Measurements from ENCODE around the gene DRD1.
"Not testable (repeated sequence)": the region's sequence is repeated elsewhere in the genome, so short reads cannot be mapped to it uniquely, and the experiment has no call there.

Gene DRD1

DNA sequence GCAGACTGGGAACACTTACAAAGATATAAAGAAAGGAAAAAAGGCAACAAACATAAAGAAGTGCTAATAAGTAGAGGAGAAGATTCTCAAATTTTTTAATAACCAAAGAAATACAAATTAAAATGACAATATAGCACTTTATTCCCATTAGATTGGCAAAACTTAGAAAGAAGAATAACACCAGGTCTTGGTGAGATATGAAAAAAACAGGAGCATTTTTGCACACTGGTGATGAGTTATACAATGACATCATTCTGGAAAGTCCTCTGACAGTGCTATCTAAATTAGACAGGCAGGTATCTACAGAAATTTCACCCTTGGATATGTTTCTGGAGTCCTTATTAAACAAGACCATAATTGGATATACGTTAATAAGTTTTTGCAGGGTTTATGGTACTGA is 24.9 kb upstream of the DRD1 start:
- in situ Hi-C loops (cut with HindIII; ENCODE audit: low sequenced_read_pairs) = no loop called here

DNA sequence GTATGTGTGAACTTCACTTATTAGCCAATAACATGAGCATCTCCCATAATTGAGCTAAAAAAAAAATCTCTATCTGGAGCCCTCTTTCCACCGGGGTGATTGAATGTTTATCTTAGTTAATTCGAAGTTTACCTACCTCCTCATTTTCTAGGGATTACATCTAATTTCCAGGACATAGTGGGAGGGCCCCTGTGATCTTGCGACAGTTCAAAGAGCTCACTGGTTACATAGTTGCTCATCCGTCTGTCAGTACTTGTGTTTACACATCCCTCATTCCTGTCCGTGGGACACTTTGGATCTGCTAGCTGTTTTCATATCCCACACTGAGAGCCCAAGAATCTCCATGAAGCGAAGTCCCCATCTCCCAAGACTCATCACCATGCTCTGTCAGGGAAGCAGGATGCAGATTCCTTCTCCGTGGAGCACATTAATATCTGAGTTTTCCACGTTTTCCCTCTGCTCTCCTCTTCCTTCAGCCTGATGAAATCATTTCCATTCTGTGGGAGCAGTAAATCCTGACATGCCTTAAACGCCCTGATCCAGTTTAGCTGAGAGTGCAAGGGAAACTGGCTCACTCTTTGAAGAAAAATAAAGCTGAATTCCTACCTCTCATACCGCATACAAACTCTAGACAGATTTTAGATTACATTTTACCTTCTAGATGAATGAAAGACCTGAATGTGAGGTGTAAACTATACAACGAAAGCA is 24.2 kb upstream of the DRD1 start:
- in situ Hi-C loops (cut with HindIII; ENCODE audit: low sequenced_read_pairs) = no loop called here

DNA sequence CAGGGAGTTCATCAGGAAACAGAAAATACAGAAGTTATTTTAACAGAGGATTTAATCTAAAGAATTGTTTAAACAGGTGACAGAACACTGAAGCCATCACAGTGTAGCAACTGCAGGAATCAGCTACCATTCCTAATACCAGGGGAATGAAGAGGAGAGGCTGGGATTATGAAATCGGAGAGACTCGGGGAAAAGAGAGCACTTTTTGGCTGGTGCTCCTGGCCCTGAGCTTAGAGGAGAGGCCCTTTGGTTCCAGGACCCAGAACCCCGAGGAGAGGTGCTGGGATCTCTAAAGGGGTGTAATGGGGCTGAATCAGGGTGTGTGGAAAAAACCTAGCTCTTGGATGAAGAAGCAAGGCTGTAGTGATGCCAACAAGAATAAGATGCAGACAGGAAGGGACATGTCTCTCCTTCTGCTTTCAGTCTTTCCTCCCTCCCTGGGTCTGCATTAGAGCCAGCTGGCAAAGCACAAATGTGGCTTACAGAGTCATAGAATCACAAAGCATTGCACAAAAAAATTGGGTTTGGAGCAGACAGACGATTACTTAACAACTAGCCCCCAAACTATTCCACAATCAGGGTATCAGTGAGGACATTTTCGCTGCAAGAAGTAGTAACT is 22.8 kb upstream of the DRD1 start:
- in situ Hi-C loops (cut with HindIII; ENCODE audit: low sequenced_read_pairs) = no loop called here

- in situ Hi-C loops (cut with HindIII; ENCODE audit: low sequenced_read_pairs) = no loop called here
Observed at GRCh38 chr5:175465282-175465681, 21.3 kb upstream of the DRD1 start.

DNA sequence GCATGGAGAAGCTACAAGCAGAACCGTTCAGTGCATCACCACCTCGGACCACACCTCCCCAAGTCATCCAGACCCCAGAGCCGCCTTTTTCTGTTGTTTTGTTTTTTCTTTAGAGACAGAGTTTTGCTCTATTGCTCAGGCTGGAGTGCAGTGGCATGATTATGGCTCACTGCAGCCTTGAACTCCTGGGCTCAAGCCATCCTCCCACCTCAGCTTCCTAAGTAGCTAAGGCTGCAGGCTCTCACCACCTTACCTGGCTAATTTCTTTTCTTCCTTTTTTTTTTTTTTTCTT is 20.9 kb upstream of the DRD1 start:
- in situ Hi-C loops (cut with HindIII; ENCODE audit: low sequenced_read_pairs) = no loop called here

- in situ Hi-C loops (cut with HindIII; ENCODE audit: low sequenced_read_pairs) = no loop called here
Observed at GRCh38 chr5:175464074-175464941, 20.3 kb upstream of the DRD1 start.

DNA sequence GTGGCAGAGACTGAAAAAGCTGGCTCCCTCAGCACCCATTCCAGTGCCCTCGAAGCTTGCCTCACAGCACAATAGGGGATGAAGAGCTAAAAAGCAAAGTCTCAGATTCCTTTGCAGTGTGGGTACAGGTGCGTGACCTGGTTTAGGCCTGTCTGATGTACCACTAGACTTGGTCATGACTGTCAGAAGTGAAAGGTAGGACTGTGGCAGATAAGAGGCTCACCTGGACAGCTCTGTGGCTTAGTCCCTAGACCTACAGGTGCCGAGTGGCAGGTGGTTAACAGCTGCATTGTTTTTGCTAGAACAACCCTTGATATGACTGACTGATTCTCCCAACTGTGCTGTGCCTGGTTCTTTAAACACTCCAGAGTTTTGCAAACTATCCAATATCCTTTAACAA is 19.7 kb upstream of the DRD1 start:
- in situ Hi-C loops (cut with HindIII; ENCODE audit: low sequenced_read_pairs) = no loop called here

DNA sequence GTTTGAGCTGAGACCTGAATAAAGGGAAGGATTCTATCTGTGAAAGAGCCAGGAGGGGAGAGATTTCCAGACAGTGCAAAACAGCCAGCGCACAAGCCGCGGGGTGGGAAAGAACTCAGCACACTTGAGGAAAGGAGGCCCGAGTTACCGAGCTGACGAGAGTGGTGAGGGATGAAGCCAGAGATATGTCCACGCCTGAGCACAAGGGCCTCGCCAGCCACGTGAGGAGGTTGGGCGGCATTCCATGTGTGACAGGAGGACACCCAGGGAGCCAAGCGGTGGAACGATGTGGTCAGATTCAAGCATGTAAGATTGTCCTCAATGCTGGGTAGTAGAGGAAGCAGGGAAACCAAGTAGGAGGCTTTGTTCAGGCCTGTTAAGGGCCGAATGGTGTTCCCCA is 17.4 kb upstream of the DRD1 start:
- in situ Hi-C loops (cut with HindIII; ENCODE audit: low sequenced_read_pairs) = no loop called here

DNA sequence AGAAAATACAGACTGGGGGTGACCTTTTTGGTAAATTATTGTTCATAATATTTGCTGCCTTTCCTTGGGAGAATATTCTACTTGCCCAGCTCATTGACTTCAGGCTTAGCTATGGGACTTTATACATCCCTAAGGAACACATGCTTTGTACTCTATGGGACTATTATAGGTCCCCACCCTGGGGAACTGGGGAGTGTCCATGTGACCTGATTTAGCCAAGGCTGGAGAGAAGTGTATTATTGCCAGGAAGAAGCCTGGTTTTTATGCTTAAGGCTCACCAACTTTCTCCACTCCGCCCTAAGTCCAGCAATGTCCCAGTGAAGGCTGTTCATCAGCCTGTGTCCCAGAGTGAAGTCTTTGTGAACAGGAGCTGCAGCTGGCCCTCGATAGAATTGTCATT is 16.6 kb upstream of the DRD1 start:
- in situ Hi-C loops (cut with HindIII; ENCODE audit: low sequenced_read_pairs) = no loop called here

DNA sequence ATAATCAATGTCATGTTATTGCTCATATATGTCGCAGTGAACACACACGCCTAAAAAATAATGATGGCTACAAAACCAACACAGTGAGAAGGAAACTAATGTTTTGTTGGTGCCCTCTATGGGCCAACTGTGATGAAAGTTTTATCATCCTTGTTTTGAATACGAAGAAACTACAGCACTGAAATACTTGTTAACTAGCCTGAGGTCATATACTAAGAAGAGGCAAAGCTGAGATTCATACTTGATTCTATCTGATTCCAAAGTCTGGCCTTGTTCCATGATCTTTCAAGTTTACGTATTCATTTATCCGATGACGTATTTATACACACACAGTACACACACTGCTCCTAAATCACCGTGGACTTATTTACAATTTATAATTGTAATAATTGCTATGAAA is 16.1 kb upstream of the DRD1 start:
- in situ Hi-C loops (cut with HindIII; ENCODE audit: low sequenced_read_pairs) = no loop called here

- in situ Hi-C loops (cut with HindIII; ENCODE audit: low sequenced_read_pairs) = no loop called here
Observed at GRCh38 chr5:175457466-175457865, 13.5 kb upstream of the DRD1 start.

DNA sequence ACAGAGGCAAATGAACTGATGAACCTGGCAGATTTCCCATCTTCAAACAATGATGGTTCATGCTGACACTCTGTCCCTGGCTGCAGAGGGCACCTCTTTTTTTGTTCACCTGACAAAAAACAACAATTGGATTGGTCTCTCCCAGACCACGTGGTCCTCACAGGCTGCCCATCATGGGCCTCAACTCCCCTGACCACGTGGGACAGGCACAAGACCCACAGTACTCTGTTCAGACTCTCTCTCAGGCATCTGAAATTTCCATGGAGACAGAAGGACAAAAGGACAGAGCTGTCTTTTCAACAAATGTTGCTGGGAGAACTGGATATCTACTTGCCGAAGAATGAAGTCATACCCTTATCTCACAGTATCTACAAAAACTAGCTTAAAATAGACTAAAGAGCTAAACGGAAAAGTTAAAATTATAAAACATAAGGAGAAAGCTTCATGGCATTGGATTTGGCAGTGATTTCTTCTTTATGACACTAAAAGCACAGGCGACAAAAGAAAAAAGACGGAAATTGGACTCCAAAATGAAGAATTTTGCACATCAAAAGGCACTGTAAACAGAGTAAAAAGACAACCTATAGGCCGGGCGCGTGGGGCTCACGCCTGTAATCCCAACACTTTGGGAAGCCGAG is 12.2 kb upstream of the DRD1 start:
- in situ Hi-C loops (cut with HindIII; ENCODE audit: low sequenced_read_pairs) = no loop called here

- in situ Hi-C loops (cut with HindIII; ENCODE audit: low sequenced_read_pairs) = not testable (repeated sequence)
Observed at GRCh38 chr5:175454338-175454737, 10.4 kb upstream of the DRD1 start.

- in situ Hi-C loops (cut with HindIII; ENCODE audit: low sequenced_read_pairs) = no loop called here
Observed at GRCh38 chr5:175452166-175452565, 8.2 kb upstream of the DRD1 start.

DNA sequence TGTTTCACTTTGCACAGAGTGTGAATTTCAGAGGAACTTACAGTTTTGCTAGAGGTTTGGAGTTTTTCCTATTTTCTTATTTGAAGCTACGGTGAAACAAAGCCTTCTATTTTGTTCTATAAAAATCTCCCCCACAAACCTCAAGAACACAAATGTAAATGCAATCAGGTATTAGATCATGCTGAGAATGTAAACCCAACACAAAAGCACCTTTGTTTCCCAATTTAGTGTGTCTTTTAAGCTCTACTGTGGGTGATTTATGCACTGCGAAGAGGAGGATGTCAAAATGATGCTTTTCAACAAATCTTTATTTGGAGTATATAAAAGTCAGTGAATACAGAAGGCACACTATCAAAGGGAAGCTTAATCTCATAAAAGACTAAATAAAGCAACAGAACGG is 4.3 kb upstream of the DRD1 start:
- in situ Hi-C loops (cut with HindIII; ENCODE audit: low sequenced_read_pairs) = no loop called here

- in situ Hi-C loops (cut with HindIII; ENCODE audit: low sequenced_read_pairs) = no loop called here
Observed at GRCh38 chr5:175447571-175447970, 3.6 kb upstream of the DRD1 start.

DNA sequence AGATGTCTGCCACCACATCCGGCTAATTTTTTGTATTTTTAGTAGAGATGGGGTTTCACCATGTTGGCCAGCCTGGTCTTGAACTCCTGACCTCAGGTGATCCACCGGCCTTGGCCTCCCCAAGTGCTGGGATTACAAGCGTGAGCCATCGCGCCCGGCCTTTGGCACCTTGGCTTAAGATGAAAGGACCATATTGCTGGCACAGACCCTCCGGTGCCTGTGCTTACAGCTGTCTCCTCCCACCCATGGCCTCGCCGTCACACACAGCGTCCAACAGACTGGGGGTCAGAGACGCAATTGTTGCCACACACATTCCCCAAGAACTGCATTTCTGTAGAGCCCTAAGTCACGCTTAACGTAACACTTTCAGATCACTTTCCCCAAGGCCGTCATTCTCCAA is 2.4 kb upstream of the DRD1 start:
- in situ Hi-C loops (cut with HindIII; ENCODE audit: low sequenced_read_pairs) = not testable (repeated sequence)

- in situ Hi-C loops (cut with HindIII; ENCODE audit: low sequenced_read_pairs) = no loop called here
Observed at GRCh38 chr5:175444905-175445456, 999 bp upstream of the DRD1 start.

DNA sequence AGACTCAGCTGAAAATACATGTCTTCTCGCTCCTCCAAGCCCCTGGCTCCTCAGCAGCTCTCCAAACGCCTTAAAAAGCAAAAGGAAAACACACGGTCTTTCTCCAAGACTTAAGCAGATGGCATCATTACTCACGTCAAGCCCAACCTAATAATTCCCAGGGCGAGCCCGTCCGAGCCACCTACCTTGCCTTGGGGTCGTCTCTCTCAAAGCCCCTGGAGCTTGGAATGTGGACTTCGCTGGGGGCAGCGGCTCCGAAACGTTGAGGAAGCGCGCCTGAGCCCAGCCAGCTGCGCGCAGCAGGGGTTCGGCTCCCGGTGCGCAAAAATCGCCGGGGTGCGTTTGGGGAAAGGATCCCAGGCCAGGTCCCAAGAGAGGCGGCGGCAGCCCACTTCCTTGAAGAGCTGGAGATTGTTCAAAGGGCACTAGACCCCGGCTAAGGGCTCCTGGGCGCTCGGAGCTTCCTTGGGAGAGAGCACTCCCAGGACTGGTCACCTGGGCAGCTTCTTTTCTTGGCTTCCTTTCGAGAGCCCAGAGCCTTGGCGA is 395 bp downstream of the DRD1 start:
- in situ Hi-C loops (cut with HindIII; ENCODE audit: low sequenced_read_pairs) = no loop called here

- in situ Hi-C loops (cut with HindIII; ENCODE audit: low sequenced_read_pairs) = no loop called here
Observed at GRCh38 chr5:175438234-175438857, 5.6 kb downstream of the DRD1 start.

DNA sequence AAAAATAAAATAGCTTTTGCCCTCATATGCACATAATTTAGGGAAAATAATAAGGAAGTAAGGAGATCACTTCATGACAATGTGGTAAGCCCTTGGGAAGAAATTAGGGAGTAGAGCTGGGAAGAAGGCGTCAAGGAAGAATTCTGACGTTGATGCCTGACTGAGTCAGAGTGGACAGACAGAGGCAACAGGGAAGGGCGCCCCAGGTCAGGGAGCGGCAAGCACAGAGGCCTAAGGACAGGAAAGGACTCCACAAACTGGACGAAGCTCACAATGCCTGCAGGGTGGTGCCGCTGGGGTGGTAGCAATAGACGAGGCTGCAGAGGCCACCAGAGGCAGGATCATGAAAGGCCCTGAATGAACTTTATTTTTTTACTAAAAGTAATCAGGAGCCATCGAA is 7.6 kb downstream of the DRD1 start:
- in situ Hi-C loops (cut with HindIII; ENCODE audit: low sequenced_read_pairs) = no loop called here

All from DLD1 (cell line).